AG10803 (cell line): ENCODE measurements around the gene PERCC1.
"Not testable (repeated sequence)": the region's sequence is repeated elsewhere in the genome, so short reads cannot be mapped to it uniquely, and the experiment has no call there.

Experiments used
- DNase-seq: peaks from one replicate; pipeline ENCODE4 v3.0.0; 2010; ENCODE audit warnings: low read depth
- H3K4me3 ChIP-seq: 2 replicates; pipeline ENCODE4 v1.5.1; 2011; ENCODE audit warnings: mild to moderate bottlenecking, low read length, control low read depth
- TF ChIP-seq, protein P1 (sequence below): conservative IDR thresholded peaks from 2 replicates; pipeline ENCODE4 v1.5.1; 2011; ENCODE audit warnings: mild to moderate bottlenecking, low read length, control low read depth, inconsistent platforms

The PERCC1 gene

DNA sequence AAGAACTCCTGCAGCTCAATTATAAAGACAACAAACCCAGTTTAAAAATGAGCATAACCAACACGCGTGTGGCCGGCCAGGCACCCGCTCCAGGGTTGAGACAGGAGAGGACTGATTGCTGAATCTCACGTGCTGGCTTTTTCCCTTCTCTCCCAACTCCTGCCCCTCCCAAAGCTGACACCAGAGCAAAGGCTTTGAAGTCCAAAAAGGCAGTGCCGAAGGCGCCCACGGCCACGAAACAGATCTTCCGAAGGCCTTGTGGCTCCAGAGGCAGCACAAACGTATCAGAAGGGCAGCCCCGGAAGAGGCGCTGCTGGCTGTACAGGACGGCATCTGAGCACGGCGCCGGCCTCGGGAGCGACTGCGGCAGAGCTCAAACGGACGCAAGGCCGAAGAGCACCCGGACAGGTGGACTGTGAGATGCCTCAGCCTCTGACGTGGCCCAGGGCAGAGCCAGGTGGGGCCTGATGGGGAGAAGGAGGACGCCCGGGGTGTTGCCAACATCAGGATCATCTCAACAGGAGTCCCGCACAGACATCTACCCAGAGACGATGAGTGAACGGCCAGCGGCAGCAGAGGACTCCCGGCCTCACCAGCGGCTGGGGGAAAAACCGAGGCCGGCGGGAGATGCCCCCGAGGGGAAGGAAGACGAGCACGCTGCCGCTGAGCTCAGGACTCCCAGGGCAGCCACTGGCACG is 33.5 kb downstream of the PERCC1 start:
- TF ChIP-seq, protein P1, sequence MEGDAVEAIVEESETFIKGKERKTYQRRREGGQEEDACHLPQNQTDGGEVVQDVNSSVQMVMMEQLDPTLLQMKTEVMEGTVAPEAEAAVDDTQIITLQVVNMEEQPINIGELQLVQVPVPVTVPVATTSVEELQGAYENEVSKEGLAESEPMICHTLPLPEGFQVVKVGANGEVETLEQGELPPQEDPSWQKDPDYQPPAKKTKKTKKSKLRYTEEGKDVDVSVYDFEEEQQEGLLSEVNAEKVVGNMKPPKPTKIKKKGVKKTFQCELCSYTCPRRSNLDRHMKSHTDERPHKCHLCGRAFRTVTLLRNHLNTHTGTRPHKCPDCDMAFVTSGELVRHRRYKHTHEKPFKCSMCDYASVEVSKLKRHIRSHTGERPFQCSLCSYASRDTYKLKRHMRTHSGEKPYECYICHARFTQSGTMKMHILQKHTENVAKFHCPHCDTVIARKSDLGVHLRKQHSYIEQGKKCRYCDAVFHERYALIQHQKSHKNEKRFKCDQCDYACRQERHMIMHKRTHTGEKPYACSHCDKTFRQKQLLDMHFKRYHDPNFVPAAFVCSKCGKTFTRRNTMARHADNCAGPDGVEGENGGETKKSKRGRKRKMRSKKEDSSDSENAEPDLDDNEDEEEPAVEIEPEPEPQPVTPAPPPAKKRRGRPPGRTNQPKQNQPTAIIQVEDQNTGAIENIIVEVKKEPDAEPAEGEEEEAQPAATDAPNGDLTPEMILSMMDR: no peak
- no peak for DNase-seq
- H3K4me3 ChIP-seq: no peak overlapping the region

GRCh38 chr16:1464894-1465566 is 34.2 kb downstream of the PERCC1 start:
- TF ChIP-seq, protein P1: no peak
- H3K4me3 ChIP-seq: no peak overlapping the region
- DNase-seq: no peak

- no peak for DNase-seq
- TF ChIP-seq, protein P1: no peak
- H3K4me3 ChIP-seq: no peak overlapping the region
These were observed 34.7 kb downstream of the PERCC1 start for GRCh38 chr16:1465567-1465915.

GRCh38 chr16:1466054-1466453 is 35.2 kb downstream of the PERCC1 start:
- TF ChIP-seq, protein P1: no peak
- no peak for DNase-seq
- no peak overlapping the region for H3K4me3 ChIP-seq

GRCh38 chr16:1466968-1467521 is 36.2 kb downstream of the PERCC1 start:
- no peak for DNase-seq
- TF ChIP-seq, protein P1: no peak
- no peak overlapping the region for H3K4me3 ChIP-seq

- TF ChIP-seq, protein P1: no peak
- no peak overlapping the region for H3K4me3 ChIP-seq
- no peak for DNase-seq
These were observed 37.5 kb downstream of the PERCC1 start for GRCh38 chr16:1468426-1468810.

DNA sequence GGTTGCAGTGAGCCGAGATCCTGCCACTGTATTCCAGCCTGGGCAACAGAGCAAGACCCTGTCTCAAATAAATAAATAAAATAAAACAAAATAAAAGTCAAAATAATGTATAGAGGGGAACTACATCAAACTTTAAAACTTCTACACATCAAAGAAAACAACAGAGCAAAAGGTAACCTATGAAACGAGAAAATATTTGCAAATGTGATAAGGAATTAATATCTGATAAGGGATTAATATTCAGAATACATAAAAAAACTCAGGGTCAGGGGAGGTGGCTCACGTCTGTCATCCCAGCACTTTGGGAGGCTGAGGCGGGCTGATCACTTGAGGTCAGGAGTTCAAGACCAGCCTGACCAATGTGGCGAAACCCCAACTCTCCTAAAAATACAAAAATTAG is 38.3 kb downstream of the PERCC1 start:
- not testable (repeated sequence) for H3K4me3 ChIP-seq, DNase-seq
